Vagina (tissue), 2 donors: Measurements from ENCODE around the gene NAA16.

Experiments used
- CTCF ChIP-seq, 3 experiments: fragments of 450-650 bp in 2 of 3; fragments of 200-600 bp in 1 of 3; sonication (generic) in 1 of 3; IDR thresholded peaks; one replicate each; pipeline ENCODE4 v1.5.1; 2017 to 2019; ENCODE audit warnings: antibody characterized with exemption in 3 of 3, mild to moderate bottlenecking in 2 of 3, moderate library complexity in 2 of 3
- POLR2A ChIP-seq, 2 donors: fragments of 450-650 bp; IDR thresholded peaks; one replicate each; pipeline ENCODE4 v1.6.1; 2017; ENCODE audit warnings: antibody characterized with exemption in 2 of 2, mild to moderate bottlenecking in 2 of 2, moderate library complexity in 2 of 2
- POLR2AphosphoS5 ChIP-seq, 2 donors: sonication (generic); formaldehyde crosslinking; IDR thresholded peaks; one replicate each; pipeline ENCODE4 v1.9.0; 2017; ENCODE audit warnings: antibody characterized with exemption in 2 of 2, mild to moderate bottlenecking in 2 of 2, low read depth in 1 of 2; ENCODE audit not compliant: insufficient read depth in 1 of 2

- TF ChIP-seq CTCF (IDR thresholded peaks at IDR 0.05) (no peak), POLR2AphosphoS5 (IDR thresholded peaks at IDR 0.05; ENCODE audit: insufficient read depth in 1 of 2, low read depth in 1 of 2) (no peak), POLR2A (IDR thresholded peaks at IDR 0.05) (no peak)
Measured at GRCh38 chr13:41384749-41385503, 73.9 kb downstream of the NAA16 start.
